ENCODE results near the gene KRTAP19-2.

DNA sequence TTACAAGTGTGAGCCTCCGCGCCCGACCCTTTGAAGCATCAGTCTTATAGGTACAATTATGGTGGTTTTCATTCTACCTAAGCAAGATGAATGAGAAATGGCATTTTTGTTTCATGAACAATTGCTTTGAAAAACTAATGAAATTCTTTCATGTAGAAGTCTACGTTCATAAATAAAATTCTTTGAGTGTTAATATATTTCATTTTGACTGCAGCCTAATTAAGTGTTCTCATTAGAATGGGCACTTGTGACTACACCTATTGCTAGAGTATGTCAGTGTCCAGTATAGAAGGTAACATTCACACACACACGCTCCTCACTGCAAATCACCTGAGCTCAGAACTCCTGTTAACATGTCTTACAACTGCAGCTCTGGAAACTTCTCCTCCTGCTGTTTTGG is 47.3 kb downstream of the KRTAP19-2 start, which contains the start of gene KRTAP15-1:
- TF ChIP-seq ZNF565 (CRISPR knock-in tag; conservative IDR thresholded peaks at IDR 0.05; ENCODE audit: low read depth) (no peak), PPARA (CRISPR knock-in tag; IDR thresholded peaks at IDR 0.05; ENCODE audit: borderline replicate concordance) (no peak)

All from SK-N-SH treated with all-trans-retinoic acid at 6 μM for 48 hours (cell line).